Endodermal cell (in vitro differentiated cells): ENCODE results near the gene LMOD2. TPM values are rescaled to one million over a fixed set of nuclear protein-coding genes. Genes with fewer than 3 reads are reported as not detected.

ENCODE experiments used
- DNase-seq: peaks from one replicate; pipeline ENCODE4 v3.0.0-alpha.2; 2017
- H3K27ac ChIP-seq: 2 replicates; pipeline ENCODE4 v1.5.1; 2013; ENCODE audit warnings: mild to moderate bottlenecking, low read depth, low read length, moderate library complexity
- H3K27me3 ChIP-seq: 2 replicates; pipeline ENCODE4 v1.6.1; 2013; ENCODE audit warnings: mild to moderate bottlenecking, low read length, moderate library complexity; ENCODE audit not compliant: insufficient read depth, control insufficient read depth, poor library complexity, severe bottlenecking
- H3K36me3 ChIP-seq: 2 replicates; pipeline ENCODE4 v1.7.0; 2013; ENCODE audit warnings: mild to moderate bottlenecking, low read length, moderate library complexity; ENCODE audit not compliant: control insufficient read depth, insufficient read depth
- H3K4me1 ChIP-seq: one replicate; pipeline ENCODE4 v1.7.0; 2013; ENCODE audit warnings: low read length; ENCODE audit not compliant: control insufficient read depth, insufficient read depth
- H3K4me3 ChIP-seq: 2 replicates; pipeline ENCODE4 v1.5.1; 2013; ENCODE audit warnings: mild to moderate bottlenecking, low read length, moderate library complexity
- H3K9ac ChIP-seq: 2 replicates; pipeline ENCODE4 v1.6.1; 2013; ENCODE audit warnings: mild to moderate bottlenecking, low read length, moderate library complexity; ENCODE audit not compliant: poor library complexity, severe bottlenecking; ENCODE audit errors: extremely low read depth
- H3K9me3 ChIP-seq: 2 replicates; pipeline ENCODE4 v1.6.1; 2013; ENCODE audit warnings: mild to moderate bottlenecking, low read length, moderate library complexity; ENCODE audit not compliant: control insufficient read depth
- H3K27ac Mint-ChIP-seq: 2 replicates; pipeline ENCODE4 v1.8.0; 2020; ENCODE audit warnings: mixed read lengths
- H3K27me3 Mint-ChIP-seq: 2 replicates; pipeline ENCODE4 v1.8.0; 2021; ENCODE audit warnings: mild to moderate bottlenecking, mixed read lengths; ENCODE audit not compliant: insufficient read depth
- H3K36me3 Mint-ChIP-seq: 2 replicates; pipeline ENCODE4 v1.8.0; 2020; ENCODE audit warnings: low read depth, mixed read lengths
- H3K4me1 Mint-ChIP-seq: 2 replicates; pipeline ENCODE4 v1.8.0; 2020; ENCODE audit warnings: mixed read lengths
- H3K4me3 Mint-ChIP-seq: 2 replicates; pipeline ENCODE4 v1.8.0; 2020; ENCODE audit warnings: mild to moderate bottlenecking, moderate library complexity, mixed read lengths
- H3K9me3 Mint-ChIP-seq: 2 replicates; pipeline ENCODE4 v1.8.0; 2020; ENCODE audit warnings: mild to moderate bottlenecking, mixed read lengths
- WGBS, 2 experiments: methylation state at CpG; one replicate each; pipeline versions ENCODE4 v1.1.5 to v1.1.7; 2013; ENCODE audit warnings: missing lambda C conversion rate in 2 of 2, mixed read lengths in 1 of 2; ENCODE audit not compliant: insufficient coverage in 1 of 2, insufficient read length in 1 of 2; 5-methylcytosine and 5-hydroxymethylcytosine counted together
- total RNA-seq, 2 donors: library from RNA; stranded (reverse); fragmentation: NEBNext Ultra II Directional in 1 of 2; extraction: Animal tissue kit (Norgen Biotek cat#: 25700) in 1 of 2; gene quantifications; 2 replicates in 1 of 2; 3 replicates in 1 of 2; pipeline ENCODE4 v1.2.1, GENCODE V29; 2021
- TF ChIP-seq, protein P1 (sequence below): fragments of 200-600 bp; sonication (generic); conservative IDR thresholded peaks from 2 replicates; pipeline ENCODE4 v1.5.0; 2021; ENCODE audit warnings: antibody characterized with exemption, mild to moderate bottlenecking

LMOD2 gene
- total RNA-seq, 2 donors from 2014 or later = not detected

DNA sequence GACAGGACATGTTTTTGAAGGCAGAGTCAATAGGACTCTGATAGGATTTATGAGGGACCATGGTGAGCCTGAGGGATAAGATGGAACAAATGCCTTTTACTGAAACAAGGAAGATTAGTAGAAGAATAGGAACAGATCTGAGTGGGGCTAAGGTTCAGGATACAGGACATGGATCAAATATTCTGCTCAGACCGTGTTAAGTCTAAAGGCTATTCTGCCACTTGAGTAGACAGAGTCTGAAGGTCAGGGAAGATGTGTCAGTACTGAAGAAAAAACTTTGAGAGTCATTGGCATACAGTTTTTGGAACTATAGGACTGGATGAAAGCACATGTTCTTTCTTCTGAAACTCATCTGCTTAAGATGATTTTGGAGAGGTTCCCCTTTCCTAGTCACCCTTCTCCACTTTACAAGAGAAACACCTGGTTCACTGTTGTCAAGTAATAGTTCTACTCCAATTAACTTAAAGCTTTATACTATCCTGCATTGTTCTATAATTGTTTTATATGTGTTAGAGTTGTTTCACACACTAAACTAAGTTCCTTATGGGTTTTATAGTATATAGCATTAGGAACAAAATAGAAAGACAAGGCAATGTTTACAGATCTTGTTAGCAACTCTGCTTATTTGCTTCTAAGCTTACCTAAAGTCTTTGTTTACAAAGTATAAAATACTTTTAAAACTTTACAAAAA is 49.7 kb downstream of the LMOD2 start:
- H3K9me3 ChIP-seq = no peaks in the 10 kb centered on the region
- peaks cover 10% of the 10 kb centered on the region for H3K4me1 ChIP-seq
- no peak overlapping the region for H3K27ac ChIP-seq
- H3K27me3 ChIP-seq = no peaks in the 10 kb centered on the region
- Mint-ChIP-seq H3K27me3 (no peaks in the 10 kb centered on the region), H3K36me3 (peaks cover 31% of the 10 kb centered on the region), H3K4me1 (peaks cover 35% of the 10 kb centered on the region), H3K9me3 (no peaks in the 10 kb centered on the region), H3K27ac (no peak overlapping the region), H3K4me3 (no peak overlapping the region)
- WGBS, 2 experiments = 81 to 92% methylated on average over 1 of the region's 1 CpG
- peak overlapping the region; percentile 43 for H3K4me3 ChIP-seq
- TF ChIP-seq, protein P1, sequence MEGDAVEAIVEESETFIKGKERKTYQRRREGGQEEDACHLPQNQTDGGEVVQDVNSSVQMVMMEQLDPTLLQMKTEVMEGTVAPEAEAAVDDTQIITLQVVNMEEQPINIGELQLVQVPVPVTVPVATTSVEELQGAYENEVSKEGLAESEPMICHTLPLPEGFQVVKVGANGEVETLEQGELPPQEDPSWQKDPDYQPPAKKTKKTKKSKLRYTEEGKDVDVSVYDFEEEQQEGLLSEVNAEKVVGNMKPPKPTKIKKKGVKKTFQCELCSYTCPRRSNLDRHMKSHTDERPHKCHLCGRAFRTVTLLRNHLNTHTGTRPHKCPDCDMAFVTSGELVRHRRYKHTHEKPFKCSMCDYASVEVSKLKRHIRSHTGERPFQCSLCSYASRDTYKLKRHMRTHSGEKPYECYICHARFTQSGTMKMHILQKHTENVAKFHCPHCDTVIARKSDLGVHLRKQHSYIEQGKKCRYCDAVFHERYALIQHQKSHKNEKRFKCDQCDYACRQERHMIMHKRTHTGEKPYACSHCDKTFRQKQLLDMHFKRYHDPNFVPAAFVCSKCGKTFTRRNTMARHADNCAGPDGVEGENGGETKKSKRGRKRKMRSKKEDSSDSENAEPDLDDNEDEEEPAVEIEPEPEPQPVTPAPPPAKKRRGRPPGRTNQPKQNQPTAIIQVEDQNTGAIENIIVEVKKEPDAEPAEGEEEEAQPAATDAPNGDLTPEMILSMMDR = no peak
- no peak for DNase-seq
- peaks cover 56% of the 10 kb centered on the region for H3K36me3 ChIP-seq
- H3K9ac ChIP-seq = no peak overlapping the region

DNA sequence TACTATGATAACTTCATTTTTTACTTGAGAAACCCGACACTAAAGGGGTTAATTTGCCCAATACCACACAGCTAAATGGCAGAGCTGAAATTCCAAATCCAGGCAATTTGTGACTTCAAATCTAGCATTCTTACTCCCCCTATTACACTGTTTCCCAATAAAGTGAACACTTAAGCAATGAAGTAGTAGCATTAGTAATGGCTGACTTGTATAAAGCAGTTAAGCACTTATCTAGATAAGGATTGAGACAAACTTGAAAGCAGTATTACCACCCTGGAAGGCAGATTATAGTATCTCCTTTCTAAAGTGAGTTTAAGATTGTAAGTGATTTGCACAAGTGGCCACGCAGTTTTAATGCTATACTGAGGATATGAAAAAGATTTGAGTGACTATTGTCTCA is 53.9 kb downstream of the LMOD2 start:
- H3K4me3 ChIP-seq = peak overlapping the region; percentile 4
- peaks cover 20% of the 10 kb centered on the region for H3K4me1 ChIP-seq
- no peak for DNase-seq
- no peak overlapping the region for H3K4me3 Mint-ChIP-seq
- H3K36me3 ChIP-seq = peaks cover 24% of the 10 kb centered on the region
- no peak overlapping the region for H3K27ac Mint-ChIP-seq
- no peaks in the 10 kb centered on the region for H3K27me3 ChIP-seq
- TF ChIP-seq, protein P1 = no peak
- WGBS, 2 experiments = 20 to 71% methylated on average over 1 to 2 of the region's 2 CpGs
- H3K27me3 Mint-ChIP-seq = no peaks in the 10 kb centered on the region
- peaks cover 48% of the 10 kb centered on the region for H3K4me1 Mint-ChIP-seq
- no peak overlapping the region for H3K9ac ChIP-seq
- H3K36me3 Mint-ChIP-seq = peaks cover 19% of the 10 kb centered on the region
- H3K27ac ChIP-seq = no peak overlapping the region
- no peaks in the 10 kb centered on the region for H3K9me3 ChIP-seq
- no peaks in the 10 kb centered on the region for H3K9me3 Mint-ChIP-seq

DNA sequence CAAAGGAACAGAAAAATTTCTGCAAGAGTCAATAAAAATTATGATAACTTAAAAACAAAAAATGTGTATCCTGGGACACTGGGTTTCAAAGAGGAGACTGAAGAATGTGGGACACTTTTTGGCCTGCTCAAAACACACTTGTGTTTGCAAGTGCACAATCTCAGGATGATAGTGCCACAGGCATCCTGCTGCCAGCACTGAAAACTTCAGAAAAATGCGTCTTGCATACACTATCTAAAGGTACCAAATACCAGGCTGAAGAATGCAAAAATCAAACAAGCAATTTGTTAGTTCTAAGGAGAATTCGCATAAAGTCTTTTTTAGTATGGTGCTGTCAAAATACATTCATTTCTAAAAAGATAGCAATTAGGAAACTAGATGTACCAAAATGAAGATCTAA is 55.0 kb downstream of the LMOD2 start:
- no peak for DNase-seq
- H3K36me3 Mint-ChIP-seq = peaks cover 14% of the 10 kb centered on the region
- Histone ChIP-seq H3K4me1 (peaks cover 20% of the 10 kb centered on the region), H3K4me3 (peak overlapping the region; percentile 13), H3K27ac (no peak overlapping the region), H3K9ac (no peak overlapping the region), H3K9me3 (no peaks in the 10 kb centered on the region), H3K36me3 (peaks cover 26% of the 10 kb centered on the region), H3K27me3 (no peaks in the 10 kb centered on the region)
- WGBS, 2 experiments = 83 to 100% methylated on average over 1 to 2 of the region's 2 CpGs
- H3K4me1 Mint-ChIP-seq = peaks cover 46% of the 10 kb centered on the region
- H3K27me3 Mint-ChIP-seq = no peaks in the 10 kb centered on the region
- TF ChIP-seq, protein P1 = no peak
- H3K4me3 Mint-ChIP-seq = no peak overlapping the region
- peak overlapping the region; percentile 45 for H3K27ac Mint-ChIP-seq
- H3K9me3 Mint-ChIP-seq = no peaks in the 10 kb centered on the region
